ENCODE measurements around the gene NCCRP1. TPM values are rescaled to one million over a fixed set of nuclear protein-coding genes. Genes with fewer than 3 reads are reported as not detected.

The NCCRP1 gene
- total RNA-seq, 4 donors from 2014 or later, result 32.7 to 420 (median 277) TPM

DNA sequence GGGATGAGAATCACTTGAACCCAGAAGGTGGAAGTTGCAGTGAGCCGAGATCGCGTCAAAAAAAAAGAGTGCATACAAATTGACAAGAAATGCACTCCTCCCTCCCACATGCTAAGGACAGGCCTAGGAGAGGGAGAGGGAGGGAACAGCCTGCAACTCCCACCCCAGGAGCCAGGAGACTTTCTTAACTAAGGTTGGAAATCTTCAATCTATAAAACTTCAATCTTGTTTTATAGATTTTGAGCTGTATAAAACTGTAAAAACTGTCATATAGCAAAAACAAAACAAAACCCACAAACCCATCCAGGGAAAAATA is 8.6 kb downstream of the NCCRP1 start:
- Histone ChIP-seq H3K36me3 (no peaks in the 10 kb centered on the region), H3K9me3 (no peaks in the 10 kb centered on the region), H3K4me1 (no peaks in the 10 kb centered on the region), H3K27ac (no peak overlapping the region), H3K27me3 (peaks cover 56% of the 10 kb centered on the region), H3K4me3 (no peak overlapping the region)
- 82% methylated on average over 3 of the region's 3 CpGs for WGBS
- no peak for DNase-seq (ENCODE audit: low spot score in 2 of 2)
- TF ChIP-seq, protein P1, sequence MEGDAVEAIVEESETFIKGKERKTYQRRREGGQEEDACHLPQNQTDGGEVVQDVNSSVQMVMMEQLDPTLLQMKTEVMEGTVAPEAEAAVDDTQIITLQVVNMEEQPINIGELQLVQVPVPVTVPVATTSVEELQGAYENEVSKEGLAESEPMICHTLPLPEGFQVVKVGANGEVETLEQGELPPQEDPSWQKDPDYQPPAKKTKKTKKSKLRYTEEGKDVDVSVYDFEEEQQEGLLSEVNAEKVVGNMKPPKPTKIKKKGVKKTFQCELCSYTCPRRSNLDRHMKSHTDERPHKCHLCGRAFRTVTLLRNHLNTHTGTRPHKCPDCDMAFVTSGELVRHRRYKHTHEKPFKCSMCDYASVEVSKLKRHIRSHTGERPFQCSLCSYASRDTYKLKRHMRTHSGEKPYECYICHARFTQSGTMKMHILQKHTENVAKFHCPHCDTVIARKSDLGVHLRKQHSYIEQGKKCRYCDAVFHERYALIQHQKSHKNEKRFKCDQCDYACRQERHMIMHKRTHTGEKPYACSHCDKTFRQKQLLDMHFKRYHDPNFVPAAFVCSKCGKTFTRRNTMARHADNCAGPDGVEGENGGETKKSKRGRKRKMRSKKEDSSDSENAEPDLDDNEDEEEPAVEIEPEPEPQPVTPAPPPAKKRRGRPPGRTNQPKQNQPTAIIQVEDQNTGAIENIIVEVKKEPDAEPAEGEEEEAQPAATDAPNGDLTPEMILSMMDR (IDR thresholded peaks at IDR 0.05), result no peak
- TF ChIP-seq POLR2AphosphoS5 (IDR thresholded peaks at IDR 0.05), result no peak
- no peak for TF ChIP-seq EP300 (IDR thresholded peaks at IDR 0.05)
- no peak for TF ChIP-seq POLR2A (IDR thresholded peaks at IDR 0.05)

DNA sequence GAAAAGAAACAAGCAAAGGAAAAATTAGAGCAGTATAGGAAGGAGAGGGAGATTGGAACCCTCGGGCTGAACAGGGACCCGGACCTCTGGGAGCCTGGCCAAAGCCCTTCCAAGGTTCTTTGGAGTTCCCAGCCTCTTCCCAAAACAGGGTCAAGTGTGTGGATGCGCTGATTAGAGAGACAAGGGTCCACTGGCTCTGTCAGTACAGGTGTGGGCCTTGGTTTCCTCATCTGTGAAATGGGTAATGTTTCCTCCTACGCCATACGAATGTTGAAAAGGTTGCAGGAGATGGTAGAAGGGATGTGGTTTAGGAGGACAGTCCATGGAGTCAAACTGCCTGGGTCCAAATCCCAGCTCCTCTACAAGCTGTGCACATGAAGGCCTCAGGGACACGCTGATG is 9.4 kb downstream of the NCCRP1 start:
- H3K4me3 ChIP-seq, result no peak overlapping the region
- peaks cover 49% of the 10 kb centered on the region for H3K27me3 ChIP-seq
- no peak for TF ChIP-seq POLR2AphosphoS5 (IDR thresholded peaks at IDR 0.05)
- TF ChIP-seq POLR2A (IDR thresholded peaks at IDR 0.05), result no peak
- TF ChIP-seq, protein P1 (IDR thresholded peaks at IDR 0.05), result no peak

DNA sequence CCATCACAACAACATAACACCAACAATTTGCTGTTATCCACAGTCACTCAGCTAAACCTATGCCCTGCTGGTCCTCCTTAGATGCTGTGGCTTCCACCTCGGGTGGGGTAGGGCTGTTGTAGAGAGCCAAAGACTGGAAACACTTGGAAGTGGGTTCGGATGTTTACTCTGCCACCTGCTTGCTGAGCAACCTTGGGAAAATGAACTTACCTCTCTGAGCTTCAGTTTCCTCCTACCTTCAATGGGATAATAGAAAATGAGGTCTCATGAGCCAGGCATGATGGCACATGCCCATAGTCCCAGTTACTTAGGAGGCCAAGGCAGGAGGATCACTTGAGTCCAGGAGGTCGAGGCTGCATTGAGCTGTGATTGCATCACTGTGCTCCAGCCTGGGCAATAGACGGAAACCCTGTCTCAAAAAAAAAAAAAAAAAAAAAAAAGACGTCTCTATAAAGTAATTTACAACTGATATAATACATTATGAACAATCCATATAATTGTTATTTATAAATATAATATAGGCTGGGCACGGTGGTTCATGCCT is 10.6 kb downstream of the NCCRP1 start:
- no peak for DNase-seq (ENCODE audit: low spot score in 2 of 2)
- Histone ChIP-seq H3K9me3 (no peaks in the 10 kb centered on the region), H3K27ac (no peak overlapping the region), H3K27me3 (peaks cover 37% of the 10 kb centered on the region), H3K36me3 (no peaks in the 10 kb centered on the region), H3K4me3 (no peak overlapping the region), H3K4me1 (no peaks in the 10 kb centered on the region)
- 77% methylated on average over 6 of the region's 6 CpGs for WGBS
- TF ChIP-seq POLR2A (IDR thresholded peaks at IDR 0.05), result no peak
- TF ChIP-seq EP300 (IDR thresholded peaks at IDR 0.05), result no peak
- no peak for TF ChIP-seq POLR2AphosphoS5 (IDR thresholded peaks at IDR 0.05)
- TF ChIP-seq, protein P1 (IDR thresholded peaks at IDR 0.05), result no peak

More for the DNA sequence above, 9.4 kb downstream of the NCCRP1 start:
- WGBS, result 83% methylated on average over 6 of the region's 6 CpGs
- Histone ChIP-seq H3K9me3 (no peaks in the 10 kb centered on the region), H3K4me1 (no peaks in the 10 kb centered on the region), H3K36me3 (no peaks in the 10 kb centered on the region), H3K27ac (no peak overlapping the region)
- no peak for DNase-seq (ENCODE audit: low spot score in 2 of 2)

DNA sequence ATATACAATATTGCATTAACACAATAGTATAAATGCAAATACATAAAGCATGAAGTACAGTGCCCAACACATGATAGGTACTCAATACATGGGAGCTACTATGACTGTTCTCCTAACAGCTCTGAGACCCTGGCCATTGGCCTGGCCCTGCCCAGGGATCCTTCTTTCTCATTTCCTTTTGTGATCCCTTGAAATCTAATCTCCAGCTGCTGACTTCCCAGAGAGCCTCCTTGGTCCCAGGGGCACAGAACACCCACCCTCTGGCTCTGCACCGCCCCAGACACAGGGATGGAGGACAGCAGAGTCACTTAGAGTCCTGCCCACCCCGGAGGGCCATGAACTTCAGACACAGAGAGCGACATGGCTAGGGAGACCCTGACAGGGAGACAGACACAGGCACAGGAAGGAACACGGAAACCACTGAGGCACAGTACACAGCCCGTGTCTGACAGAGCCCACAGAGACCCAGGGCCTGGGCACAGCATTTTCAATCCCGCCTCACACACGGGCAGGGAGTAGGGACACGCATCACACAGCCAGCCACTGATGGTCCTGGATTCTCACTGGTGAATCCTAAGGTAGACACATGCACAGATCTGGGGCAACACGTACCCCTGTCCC is 11.5 kb downstream of the NCCRP1 start:
- no peak overlapping the region for H3K27ac ChIP-seq
- H3K27me3 ChIP-seq, result peaks cover 28% of the 10 kb centered on the region
- H3K36me3 ChIP-seq, result no peaks in the 10 kb centered on the region
- no peak for DNase-seq (ENCODE audit: low spot score in 2 of 2)
- no peaks in the 10 kb centered on the region for H3K4me1 ChIP-seq
- H3K9me3 ChIP-seq, result no peaks in the 10 kb centered on the region
- 81% methylated on average over 6 of the region's 9 CpGs for WGBS
- no peak for TF ChIP-seq EP300 (IDR thresholded peaks at IDR 0.05)
- no peak for TF ChIP-seq POLR2A (IDR thresholded peaks at IDR 0.05)
- TF ChIP-seq, protein P1 (IDR thresholded peaks at IDR 0.05), result no peak
- TF ChIP-seq POLR2AphosphoS5 (IDR thresholded peaks at IDR 0.05), result no peak
- no peak overlapping the region for H3K4me3 ChIP-seq

DNA sequence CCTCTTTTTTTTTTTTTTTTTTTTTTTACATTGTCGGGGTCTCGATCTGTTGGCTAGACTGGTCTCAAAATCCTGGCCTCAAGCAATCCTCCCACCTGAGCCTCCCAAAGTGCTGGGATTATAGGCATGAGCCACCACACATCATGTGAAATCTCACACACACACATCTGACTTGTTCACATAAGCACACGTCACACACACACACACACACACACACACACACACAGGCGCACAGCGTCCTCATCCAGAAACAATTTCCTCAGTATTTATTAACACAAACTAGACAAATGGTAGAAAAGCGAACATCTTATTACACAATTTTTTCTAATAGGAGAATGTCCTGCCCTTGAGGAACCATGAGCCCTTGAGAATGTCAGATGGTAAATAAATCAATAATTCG is 12.4 kb downstream of the NCCRP1 start:
- no peaks in the 10 kb centered on the region for H3K36me3 ChIP-seq
- H3K9me3 ChIP-seq, result no peaks in the 10 kb centered on the region
- peaks cover 19% of the 10 kb centered on the region for H3K27me3 ChIP-seq
- no peak overlapping the region for H3K27ac ChIP-seq
- DNase-seq (ENCODE audit: low spot score in 2 of 2), result no peak
- no peak overlapping the region for H3K4me3 ChIP-seq
- no peaks in the 10 kb centered on the region for H3K4me1 ChIP-seq
- WGBS, result 75% methylated on average over 7 of the region's 7 CpGs
- no peak for TF ChIP-seq POLR2AphosphoS5 (IDR thresholded peaks at IDR 0.05)
- no peak for TF ChIP-seq POLR2A (IDR thresholded peaks at IDR 0.05)
- no peak for TF ChIP-seq EP300 (IDR thresholded peaks at IDR 0.05)
- TF ChIP-seq, protein P1 (IDR thresholded peaks at IDR 0.05), result no peak

All from suprapubic skin (tissue), 4 donors.